ENCODE measurements around the gene TBX2. TPM values are rescaled to one million over a fixed set of nuclear protein-coding genes. Genes with fewer than 3 reads are reported as not detected.

The TBX2 gene
- total and polyA plus RNA-seq, 2 of the 13 experiments (the other 11 are each of a cell fraction or from before 2014, with no cell fraction given): 2.8 to 15.3 TPM

DNA sequence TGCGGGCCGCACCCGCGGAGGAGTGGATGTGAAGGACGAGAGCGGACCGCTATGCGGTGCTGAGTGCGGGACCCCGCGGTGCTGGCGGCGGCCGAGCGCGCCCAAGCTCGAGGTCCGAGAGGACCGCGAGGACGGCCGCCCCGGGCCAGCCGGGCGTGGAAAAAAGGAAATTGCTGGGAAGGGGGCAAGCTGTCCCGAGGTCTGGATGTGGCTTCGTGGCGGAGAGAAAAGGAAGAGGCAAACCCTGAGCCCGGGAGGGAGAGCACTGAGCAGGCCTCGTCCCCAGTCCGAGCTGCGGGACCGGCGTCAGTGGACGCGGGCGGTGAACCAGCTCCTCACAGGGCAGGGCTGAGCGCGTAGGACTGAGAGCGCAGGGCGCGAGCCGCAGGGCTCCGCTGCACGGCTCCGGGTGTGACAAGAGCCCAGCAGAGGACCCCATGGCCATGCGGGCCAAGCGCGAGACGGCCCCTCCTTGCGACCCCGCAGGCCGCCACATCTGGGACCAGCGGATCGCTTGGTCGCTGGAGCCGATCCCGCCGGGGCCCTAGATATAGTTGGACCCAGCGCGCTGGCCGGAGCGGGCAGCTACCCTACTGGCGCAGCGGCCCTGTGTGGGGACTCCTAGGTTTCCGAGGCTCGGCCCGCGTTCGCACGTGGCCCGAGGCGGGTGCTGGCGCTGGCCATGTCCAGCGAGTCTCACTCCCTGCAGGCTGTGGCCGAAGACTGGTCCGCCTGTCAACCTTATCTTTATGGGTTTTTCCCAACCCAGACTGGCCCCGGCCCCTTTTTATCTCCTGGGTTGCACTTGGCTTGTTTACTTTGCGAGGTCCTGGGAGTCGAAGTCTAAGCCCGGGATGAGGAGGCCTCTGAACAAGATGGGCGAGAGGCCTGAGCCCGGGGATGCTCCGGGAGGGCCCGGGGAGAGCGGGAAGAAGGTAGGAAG is 55.0 kb downstream of the TBX2 start (continued):
- TF ChIP-seq ZMYM4 (CRISPR knock-in tag; IDR thresholded peaks at IDR 0.05) (peak; percentile 82; the same call in 1 of the 2 replicates), ZNF552 (CRISPR knock-in tag; IDR thresholded peaks at IDR 0.05; ENCODE audit: borderline replicate concordance) (peak; percentile 80), RBM39 (IDR thresholded peaks at IDR 0.05; ENCODE audit: low read depth, low read length, poor library complexity, severe bottlenecking) (peak; percentile 20), ZNF367 (CRISPR knock-in tag; IDR thresholded peaks at IDR 0.05; ENCODE audit: borderline replicate concordance) (no peak), YEATS2 (CRISPR knock-in tag; IDR thresholded peaks at IDR 0.05; ENCODE audit: borderline replicate concordance) (peak; percentile 19; the same call in 1 of the 2 replicates), BATF2 (CRISPR knock-in tag; IDR thresholded peaks at IDR 0.05) (no peak), SMAD9 (CRISPR knock-in tag; IDR thresholded peaks at IDR 0.05) (no peak), MZF1 (CRISPR knock-in tag; IDR thresholded peaks at IDR 0.05; ENCODE audit: borderline replicate concordance) (no peak), ZMYM3 (CRISPR knock-in tag; IDR thresholded peaks at IDR 0.05) (peak; percentile 62; the same call in 1 of the 2 replicates), ONECUT2 (CRISPR knock-in tag; IDR thresholded peaks at IDR 0.05) (peak; percentile 66), GMEB2 (CRISPR knock-in tag; IDR thresholded peaks at IDR 0.05; ENCODE audit: low read depth) (no peak), ZNF563 (CRISPR knock-in tag; IDR thresholded peaks at IDR 0.05) (no peak), MIER2 (CRISPR knock-in tag; IDR thresholded peaks at IDR 0.05) (no peak), PLRG1 (conservative IDR thresholded peaks at IDR 0.05) (no peak), ZNF879 (CRISPR knock-in tag; IDR thresholded peaks at IDR 0.05) (no peak), ZNF83 (CRISPR knock-in tag; IDR thresholded peaks at IDR 0.05; ENCODE audit: borderline replicate concordance) (no peak), ZNF225 (CRISPR knock-in tag; IDR thresholded peaks at IDR 0.05) (no peak), ZNF205 (CRISPR knock-in tag; IDR thresholded peaks at IDR 0.05) (peak; percentile 63; the same call in 1 of the 2 replicates), TOE1 (CRISPR knock-in tag; IDR thresholded peaks at IDR 0.05) (no peak), IRX3 (CRISPR knock-in tag; IDR thresholded peaks at IDR 0.05; ENCODE audit: borderline replicate concordance, low read depth) (no peak), ZSCAN20 (CRISPR knock-in tag; IDR thresholded peaks at IDR 0.05; ENCODE audit: borderline replicate concordance) (peak; percentile 81; the same call in 1 of the 2 replicates), CREB3 (CRISPR knock-in tag; IDR thresholded peaks at IDR 0.05) (no peak), ZNF674 (CRISPR knock-in tag; IDR thresholded peaks at IDR 0.05; ENCODE audit: low read depth) (no peak), ELF1 (CRISPR knock-in tag; IDR thresholded peaks at IDR 0.05) (no peak), THAP7 (CRISPR knock-in tag; IDR thresholded peaks at IDR 0.05) (no peak), RBFOX2 (IDR thresholded peaks at IDR 0.05; ENCODE audit: low read depth, low read length) (peak; percentile 53; the same call in 1 of the 2 replicates)
- TF ChIP-seq, protein P1, sequence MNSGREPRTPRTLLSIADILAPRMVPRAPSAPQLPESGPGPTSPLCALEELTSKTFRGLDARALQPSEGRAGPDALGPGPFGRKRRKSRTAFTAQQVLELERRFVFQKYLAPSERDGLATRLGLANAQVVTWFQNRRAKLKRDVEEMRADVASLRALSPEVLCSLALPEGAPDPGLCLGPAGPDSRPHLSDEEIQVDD (CRISPR knock-in tag; IDR thresholded peaks at IDR 0.05; ENCODE audit: borderline replicate concordance): no peak
